H1 (cell line): ENCODE measurements around the gene TCHP.

Experiments used
- SP1 ChIP-seq: IDR thresholded peaks from 2 replicates; pipeline ENCODE4 v1.6.1; 2011; ENCODE audit warnings: low read depth, low read length
- ZNF274 ChIP-seq: IDR thresholded peaks from 2 replicates; pipeline ENCODE4 v1.7.0; 2012; ENCODE audit warnings: low read length, borderline replicate concordance; ENCODE audit errors: extremely low read depth

GRCh38 chr12:109934026-109934425 is 34.0 kb downstream of the TCHP start:
- TF ChIP-seq SP1 (no peak), ZNF274 (no peak)
